GM12878 (cell line): ENCODE results near the gene ERP44. TPM values are rescaled to one million over a fixed set of nuclear protein-coding genes. Genes with fewer than 3 reads are reported as not detected.

Experiments used
- ATAC-seq: fragments of 200-7000 bp; cut with Tn5 transposase; 3 replicates; pipeline ENCODE4 v1.9.1; 2020; ENCODE audit warnings: mild to moderate bottlenecking, moderate library complexity
- BruUV-seq: library from RNA; stranded (reverse); fragments of 400-500 nt; replicated peaks from 2 replicates; lab custom pipeline; 2021; lab: Mats Ljungman, UMichigan
- CTCF ChIA-PET: fragments of 300-600 bp; sonication (Branson Sonifier 250); formaldehyde crosslinking; extraction: SDS; loops from one replicate; lab custom pipeline; 2021; ENCODE audit warnings: inconsistent platforms; lab: Yijun Ruan, JAX
- POLR2A ChIA-PET: fragments of 350-600 bp; formaldehyde crosslinking; extraction: SDS; loops from one replicate; lab custom pipeline; 2021; ENCODE audit warnings: inconsistent platforms; lab: Charles Lee
- RAD21 ChIA-PET: fragments of 300-600 bp; sonication (Branson Sonifier 250); formaldehyde crosslinking; loops from one replicate; lab custom pipeline; 2023; ENCODE audit warnings: antibody characterized with exemption; ENCODE audit not compliant: unreplicated experiment; lab: Charles Lee
- SMC1A ChIA-PET: fragments of 300-600 bp; sonication (Branson Sonifier 250); formaldehyde crosslinking; loops from one replicate; lab custom pipeline; 2023; ENCODE audit not compliant: unreplicated experiment, uncharacterized antibody; lab: Charles Lee
- DNase-seq: peaks from one replicate; pipeline ENCODE4 v3.0.0-alpha.2; 2011; ENCODE audit warnings: low read depth, low spot score
- FAIRE-seq: peaks from 3 replicates; lab custom pipeline; 2011; peaks lifted over from hg19 to GRCh38; lab: Jason Lieb, UNC
- H2AFZ ChIP-seq: 2 replicates; pipeline ENCODE4 v1.6.0; 2011; ENCODE audit warnings: low read depth, low read length, control low read depth; ENCODE audit not compliant: control insufficient read depth
- H3K27ac ChIP-seq: 2 replicates; pipeline ENCODE4 v1.5.1; 2011; ENCODE audit warnings: control low read depth; ENCODE audit not compliant: control insufficient read depth, insufficient read depth
- H3K27me3 ChIP-seq, 2 experiments: replicated peaks in 1 of 2; 2 replicates each; pipeline versions ENCODE4 v1.6.0 to v1.6.1; 2011; ENCODE audit warnings: low read length in 1 of 2; ENCODE audit not compliant: control insufficient read depth in 2 of 2, insufficient read depth in 2 of 2
- H3K36me3 ChIP-seq, 2 experiments: 2 replicates each; pipeline ENCODE4 v1.5.1; 2011; ENCODE audit warnings: low read length in 1 of 2; ENCODE audit not compliant: control insufficient read depth in 2 of 2, insufficient read depth in 2 of 2
- H3K4me1 ChIP-seq: 2 replicates; pipeline ENCODE4 v1.6.1; 2011; ENCODE audit warnings: mild to moderate bottlenecking, low read length, moderate library complexity, mixed read lengths; ENCODE audit not compliant: control insufficient read depth, insufficient read depth
- H3K4me2 ChIP-seq: 2 replicates; pipeline ENCODE4 v1.6.0; 2011; ENCODE audit warnings: control low read depth; ENCODE audit not compliant: control insufficient read depth, insufficient read depth
- H3K4me3 ChIP-seq: fragments of 200-600 bp; sonication (generic); 2 replicates; pipeline ENCODE4 v1.5.1; 2016
- H3K79me2 ChIP-seq: 2 replicates; pipeline ENCODE4 v1.6.0; 2011; ENCODE audit warnings: low read length; ENCODE audit not compliant: control insufficient read depth, insufficient read depth
- H3K9ac ChIP-seq: 2 replicates; pipeline ENCODE4 v1.8.0; 2011; ENCODE audit warnings: low read length, control low read depth, mixed read lengths; ENCODE audit not compliant: control insufficient read depth, insufficient read depth
- H3K9me3 ChIP-seq: replicated peaks from 3 replicates; pipeline ENCODE4 v1.5.1; 2011; ENCODE audit warnings: mild to moderate bottlenecking, low read length; ENCODE audit not compliant: control insufficient read depth, insufficient read depth
- H4K20me1 ChIP-seq: 2 replicates; pipeline ENCODE4 v1.6.0; 2011; ENCODE audit not compliant: control insufficient read depth, insufficient read depth
- ASH2L ChIP-seq: fragments of 300-600, 200-600 bp; sonication (generic); IDR thresholded peaks from 2 replicates; pipeline ENCODE4 v1.6.1; 2017; ENCODE audit warnings: low read depth, mild to moderate bottlenecking, borderline replicate concordance
- EZH2 ChIP-seq: IDR thresholded peaks from 2 replicates; pipeline ENCODE4 v1.6.1; 2012; ENCODE audit warnings: low read depth, mild to moderate bottlenecking, control low read depth, inconsistent platforms, low read length, borderline replicate concordance; ENCODE audit not compliant: control insufficient read depth
- HDGF ChIP-seq: fragments of 450-650 bp; IDR thresholded peaks from 2 replicates; pipeline ENCODE4 v1.6.1; 2016; ENCODE audit warnings: antibody characterized with exemption
- HSF1 ChIP-seq: fragments of 150-350 bp; IDR thresholded peaks from 2 replicates; pipeline ENCODE4 v1.6.1; 2014; ENCODE audit warnings: mild to moderate bottlenecking, low read depth, low read length
- NFYA ChIP-seq: IDR thresholded peaks from 2 replicates; pipeline ENCODE4 v1.6.1; 2011; ENCODE audit warnings: low read depth, mild to moderate bottlenecking, low read length, improper control_type of control experiment, borderline replicate concordance
- NR2C2 ChIP-seq: IDR thresholded peaks from 2 replicates; pipeline ENCODE4 v1.6.1; 2011; ENCODE audit warnings: borderline replicate concordance, low read depth; ENCODE audit not compliant: control insufficient read depth, insufficient read length
- NRF1 ChIP-seq: conservative IDR thresholded peaks from 2 replicates; pipeline ENCODE4 v1.6.1; 2011; ENCODE audit warnings: mild to moderate bottlenecking, low read depth, low read length, improper control_type of control experiment
- POU2F2 ChIP-seq: IDR thresholded peaks from 3 replicates; pipeline ENCODE4 v1.6.1; 2011; ENCODE audit warnings: low read depth, mild to moderate bottlenecking, low read length, borderline replicate concordance
- STAT3 ChIP-seq: IDR thresholded peaks from 2 replicates; pipeline ENCODE4 v1.6.1; 2011; ENCODE audit warnings: low read depth, low read length, improper control_type of control experiment
- SUZ12 ChIP-seq: fragments of 200-600 bp; sonication (generic); IDR thresholded peaks from one replicate; pipeline ENCODE4 v1.6.1; 2018; ENCODE audit warnings: antibody characterized with exemption, mild to moderate bottlenecking; ENCODE audit not compliant: unreplicated experiment
- ZNF217 ChIP-seq: fragments of 450-650 bp; IDR thresholded peaks from 2 replicates; pipeline ENCODE4 v1.6.1; 2017; ENCODE audit warnings: antibody characterized with exemption, mild to moderate bottlenecking
- ZNF592 ChIP-seq: fragments of 450-650 bp; IDR thresholded peaks from 2 replicates; pipeline ENCODE4 v1.6.1; 2017; ENCODE audit warnings: mild to moderate bottlenecking, moderate library complexity
- WGBS: methylation state at CpG from one replicate; pipeline ENCODE4 v1.1.6; 2016; ENCODE audit warnings: low lambda C conversion rate; ENCODE audit not compliant: insufficient replicate concordance, insufficient coverage; ENCODE audit errors: missing lambda C conversion rate; 5-methylcytosine and 5-hydroxymethylcytosine counted together
- in situ Hi-C: fragments of 300-500 bp; cut with MboI; formaldehyde crosslinking; loops from 9 replicates; pipeline ENCODE4 v1.14.3; 2018; ENCODE audit warnings: mixed read lengths
- intact Hi-C: fragments of 100-400 bp; cut with micrococcal nuclease; formaldehyde crosslinking; loops from one replicate; pipeline ENCODE4 v1.14.2; 2022; ENCODE audit not compliant: unreplicated experiment
- polyA plus RNA-seq, 11 experiments: library from polyadenylated mRNA; depleted of rRNA in 4 of 11; unstranded in 6 of 11; stranded (reverse) in 5 of 11; fragments of >200 nt; fragmentation: Nextera tagmentation in 4 of 11; fragmentation: Illumina TruSeq in 1 of 11; extraction: Ambion mirVana in 4 of 11; extraction: Trizol in 1 of 11; gene quantifications; 1 replicate in 1 of 11; 2 replicates in 10 of 11; pipeline versions ENCODE4 v1.2.1 to v1.2.3, GENCODE V29; 2011 to 2016; ENCODE audit warnings: inconsistent platforms in 2 of 11, missing spikeins in 2 of 11, low read depth in 1 of 11
- total RNA-seq, 4 experiments: library from RNA; depleted of rRNA in 3 of 4; stranded (reverse); fragments of >200 nt in 3 of 4; fragmentation: Illumina TruSeq in 1 of 4; extraction: Trizol in 1 of 4; gene quantifications; 2 replicates each; pipeline versions ENCODE4 v1.2.1 to v1.2.3, GENCODE V29; 2013 to 2021
- TF ChIP-seq, protein P1 (sequence below): IDR thresholded peaks from 2 replicates; pipeline ENCODE4 v1.6.1; 2012; ENCODE audit warnings: low read length, inconsistent platforms

The ERP44 gene
- total and polyA plus RNA-seq, 10 of the 15 experiments (the other 5 are each of a cell fraction or from before 2014, with no cell fraction given), result 11.5 to 52.4 (median 20.2) TPM

DNA sequence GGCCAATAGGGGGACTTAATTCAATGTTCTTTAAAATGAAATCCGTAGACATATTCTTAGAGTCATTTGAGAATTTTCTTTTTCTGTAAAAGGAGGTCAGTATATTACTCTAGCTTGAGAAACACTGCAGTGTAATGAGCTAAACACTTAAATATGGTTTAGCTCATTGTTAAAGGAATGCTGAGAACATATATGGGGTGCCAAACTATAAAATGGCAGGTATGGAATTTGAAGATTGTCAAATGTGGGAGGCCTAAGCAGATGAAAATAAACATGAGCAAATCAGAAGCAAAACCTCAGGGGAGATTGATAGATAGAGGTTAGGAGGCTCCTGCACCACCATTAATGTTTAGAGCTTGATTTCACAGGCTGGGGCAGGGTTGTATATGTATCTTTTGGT lies 134.5 kb downstream of the ERP44 start:
- Histone ChIP-seq H4K20me1 (no peaks in the 10 kb centered on the region), H3K9ac (no peak overlapping the region), H3K4me3 (no peak overlapping the region), H2AFZ (no peak overlapping the region), H3K27me3 (no peaks in the 10 kb centered on the region), H3K79me2 (no peaks in the 10 kb centered on the region), H3K36me3 (peaks cover 0 to 2% of the 10 kb centered on the region in 2 experiments; a peak in 1 of 4 replicates), H3K4me1 (no peaks in the 10 kb centered on the region), H3K27ac (no peak overlapping the region), H3K4me2 (no peak overlapping the region), H3K9me3 (no peaks in the 10 kb centered on the region)
- POLR2A ChIA-PET, result no interaction called here
- 100% methylated on average over 1 of the region's 1 CpG for WGBS
- ATAC-seq (no peak), FAIRE-seq (no peak), DNase-seq (no peak)
- BruUV-seq, result no TSS peak
- in situ Hi-C loops, result no loop called here
- intact Hi-C loops, result no loop called here
- CTCF ChIA-PET, result interaction anchor here (0.7 to 1.0 kb wide), 2 partner anchors 9 to 258 kb away, joined by 3 to 4 read pairs; no protein-coding TSS in a partner anchor
- SMC1A ChIA-PET, result interaction anchor here (0.9 to 2.4 kb wide), 4 partner anchors 9 to 358 kb away, joined by 3 to 8 read pairs (median 5); no protein-coding TSS in a partner anchor
- RAD21 ChIA-PET, result interaction anchor here (0.9 kb wide), 1 partner anchor 140 kb away, joined by 4 read pairs; no protein-coding TSS in a partner anchor
- TF ChIP-seq ZNF217, result no peak
- TF ChIP-seq, protein P1, sequence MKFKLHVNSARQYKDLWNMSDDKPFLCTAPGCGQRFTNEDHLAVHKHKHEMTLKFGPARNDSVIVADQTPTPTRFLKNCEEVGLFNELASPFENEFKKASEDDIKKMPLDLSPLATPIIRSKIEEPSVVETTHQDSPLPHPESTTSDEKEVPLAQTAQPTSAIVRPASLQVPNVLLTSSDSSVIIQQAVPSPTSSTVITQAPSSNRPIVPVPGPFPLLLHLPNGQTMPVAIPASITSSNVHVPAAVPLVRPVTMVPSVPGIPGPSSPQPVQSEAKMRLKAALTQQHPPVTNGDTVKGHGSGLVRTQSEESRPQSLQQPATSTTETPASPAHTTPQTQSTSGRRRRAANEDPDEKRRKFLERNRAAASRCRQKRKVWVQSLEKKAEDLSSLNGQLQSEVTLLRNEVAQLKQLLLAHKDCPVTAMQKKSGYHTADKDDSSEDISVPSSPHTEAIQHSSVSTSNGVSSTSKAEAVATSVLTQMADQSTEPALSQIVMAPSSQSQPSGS, result no peak
- TF ChIP-seq STAT3, result no peak
- TF ChIP-seq EZH2, result no peak
- TF ChIP-seq POU2F2, result no peak
- TF ChIP-seq HSF1, result no peak
- TF ChIP-seq SUZ12, result no peak
- TF ChIP-seq ASH2L, result no peak
- no peak for TF ChIP-seq NR2C2
- TF ChIP-seq NRF1, result no peak
- TF ChIP-seq HDGF, result no peak
- TF ChIP-seq NFYA, result no peak
- no peak for TF ChIP-seq ZNF592
